Peyer's patch (tissue), 4 donors: ENCODE results near the gene AUNIP.

ENCODE experiments used
- POLR2A ChIP-seq, 2 donors: fragments of 450-650 bp; IDR thresholded peaks; one replicate each; pipeline ENCODE4 v1.5.1; 2017; ENCODE audit warnings: antibody characterized with exemption in 2 of 2, mild to moderate bottlenecking in 2 of 2, moderate library complexity in 2 of 2
- TF ChIP-seq, protein P1 (sequence below), 6 experiments: fragments of 450-650 bp in 4 of 6; fragments of 200-600 bp in 2 of 6; sonication (generic) in 1 of 6; IDR thresholded peaks; one replicate each; pipeline ENCODE4 v1.5.1; 2017 to 2019; ENCODE audit warnings: antibody characterized with exemption in 6 of 6, mild to moderate bottlenecking in 3 of 6, moderate library complexity in 1 of 6

DNA sequence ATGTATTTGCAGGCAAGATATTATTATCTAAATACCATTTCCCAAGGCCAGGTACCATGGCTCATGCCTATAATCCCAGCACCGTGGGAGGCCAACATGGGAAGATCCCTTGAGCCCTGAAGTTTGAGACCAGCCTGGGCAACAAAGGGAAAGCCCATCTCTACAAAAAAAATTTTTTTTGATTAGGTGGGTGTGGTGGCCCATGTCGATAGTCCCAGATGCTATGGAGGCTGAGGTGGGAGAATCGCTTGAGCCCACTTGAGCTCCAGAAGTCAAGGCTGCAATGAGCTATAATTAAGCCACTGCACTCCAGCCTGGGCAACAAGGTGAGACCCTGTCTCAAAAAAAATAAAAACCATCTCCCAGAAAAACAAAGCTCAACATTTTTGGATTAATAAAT lies 44.7 kb upstream of the AUNIP start:
- TF ChIP-seq, protein P1, sequence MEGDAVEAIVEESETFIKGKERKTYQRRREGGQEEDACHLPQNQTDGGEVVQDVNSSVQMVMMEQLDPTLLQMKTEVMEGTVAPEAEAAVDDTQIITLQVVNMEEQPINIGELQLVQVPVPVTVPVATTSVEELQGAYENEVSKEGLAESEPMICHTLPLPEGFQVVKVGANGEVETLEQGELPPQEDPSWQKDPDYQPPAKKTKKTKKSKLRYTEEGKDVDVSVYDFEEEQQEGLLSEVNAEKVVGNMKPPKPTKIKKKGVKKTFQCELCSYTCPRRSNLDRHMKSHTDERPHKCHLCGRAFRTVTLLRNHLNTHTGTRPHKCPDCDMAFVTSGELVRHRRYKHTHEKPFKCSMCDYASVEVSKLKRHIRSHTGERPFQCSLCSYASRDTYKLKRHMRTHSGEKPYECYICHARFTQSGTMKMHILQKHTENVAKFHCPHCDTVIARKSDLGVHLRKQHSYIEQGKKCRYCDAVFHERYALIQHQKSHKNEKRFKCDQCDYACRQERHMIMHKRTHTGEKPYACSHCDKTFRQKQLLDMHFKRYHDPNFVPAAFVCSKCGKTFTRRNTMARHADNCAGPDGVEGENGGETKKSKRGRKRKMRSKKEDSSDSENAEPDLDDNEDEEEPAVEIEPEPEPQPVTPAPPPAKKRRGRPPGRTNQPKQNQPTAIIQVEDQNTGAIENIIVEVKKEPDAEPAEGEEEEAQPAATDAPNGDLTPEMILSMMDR (IDR thresholded peaks at IDR 0.05): no peak
- TF ChIP-seq POLR2A (IDR thresholded peaks at IDR 0.05): no peak
